Spleen (tissue), 7 donors: Measurements from ENCODE around the gene UCK2.

Experiments used
- POLR2A ChIP-seq, 3 donors: fragments of 450-650 bp; IDR thresholded peaks; one replicate each; pipeline ENCODE4 v1.5.1; 2017; ENCODE audit warnings: antibody characterized with exemption in 3 of 3, mild to moderate bottlenecking in 1 of 3
- POLR2AphosphoS5 ChIP-seq, 3 donors: sonication (generic); formaldehyde crosslinking; IDR thresholded peaks; one replicate each; pipeline ENCODE4 v1.5.1; 2017; ENCODE audit warnings: antibody characterized with exemption in 3 of 3
- TF ChIP-seq, protein P1 (sequence below), 11 experiments: fragments of 200-600 bp in 7 of 11; fragments of 450-650 bp in 4 of 11; sonication (generic) in 4 of 11; IDR thresholded peaks in 8 of 11; conservative IDR thresholded peaks in 3 of 11; 1 replicate in 7 of 11; 2 replicates in 4 of 11; pipeline versions ENCODE4 v1.4.0 to v1.8.0; 2016 to 2021; ENCODE audit warnings: antibody characterized with exemption in 11 of 11, inconsistent platforms in 4 of 11, mild to moderate bottlenecking in 1 of 11
- donor health status: DM: no; HTN: no; CAD: no; lungs with moderate emphysema.
- donor health status: DM: no; HTN: no; CAD: no.
- donor health status: DM: no; HTN: no; CAD: no.

DNA sequence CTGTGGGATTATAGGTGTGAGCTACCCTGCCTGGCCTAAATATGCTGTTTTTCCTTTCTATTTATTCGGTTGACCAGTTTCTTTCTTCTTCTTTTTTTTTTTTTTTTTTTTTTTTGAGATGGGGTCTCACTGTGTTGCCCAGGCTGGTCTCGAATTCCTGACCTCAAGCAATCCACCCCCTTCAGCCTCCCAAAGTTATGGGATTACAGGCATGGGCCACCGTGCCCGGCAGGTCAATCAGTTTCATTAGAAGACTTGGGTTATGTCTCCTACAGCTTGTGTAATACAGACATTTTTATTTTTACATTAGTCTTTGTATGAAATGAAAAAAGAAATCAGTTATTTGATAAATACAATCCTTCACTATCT lies 61.1 kb downstream of the UCK2 start:
- TF ChIP-seq, protein P1, sequence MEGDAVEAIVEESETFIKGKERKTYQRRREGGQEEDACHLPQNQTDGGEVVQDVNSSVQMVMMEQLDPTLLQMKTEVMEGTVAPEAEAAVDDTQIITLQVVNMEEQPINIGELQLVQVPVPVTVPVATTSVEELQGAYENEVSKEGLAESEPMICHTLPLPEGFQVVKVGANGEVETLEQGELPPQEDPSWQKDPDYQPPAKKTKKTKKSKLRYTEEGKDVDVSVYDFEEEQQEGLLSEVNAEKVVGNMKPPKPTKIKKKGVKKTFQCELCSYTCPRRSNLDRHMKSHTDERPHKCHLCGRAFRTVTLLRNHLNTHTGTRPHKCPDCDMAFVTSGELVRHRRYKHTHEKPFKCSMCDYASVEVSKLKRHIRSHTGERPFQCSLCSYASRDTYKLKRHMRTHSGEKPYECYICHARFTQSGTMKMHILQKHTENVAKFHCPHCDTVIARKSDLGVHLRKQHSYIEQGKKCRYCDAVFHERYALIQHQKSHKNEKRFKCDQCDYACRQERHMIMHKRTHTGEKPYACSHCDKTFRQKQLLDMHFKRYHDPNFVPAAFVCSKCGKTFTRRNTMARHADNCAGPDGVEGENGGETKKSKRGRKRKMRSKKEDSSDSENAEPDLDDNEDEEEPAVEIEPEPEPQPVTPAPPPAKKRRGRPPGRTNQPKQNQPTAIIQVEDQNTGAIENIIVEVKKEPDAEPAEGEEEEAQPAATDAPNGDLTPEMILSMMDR (IDR thresholded peaks at IDR 0.05 in 8 of 11, conservative IDR thresholded peaks at IDR 0.05 in 3 of 11), result no peak
- TF ChIP-seq POLR2A (IDR thresholded peaks at IDR 0.05) (no peak), POLR2AphosphoS5 (IDR thresholded peaks at IDR 0.05) (no peak)
